ENCODE measurements around the gene PAX9.

DNA sequence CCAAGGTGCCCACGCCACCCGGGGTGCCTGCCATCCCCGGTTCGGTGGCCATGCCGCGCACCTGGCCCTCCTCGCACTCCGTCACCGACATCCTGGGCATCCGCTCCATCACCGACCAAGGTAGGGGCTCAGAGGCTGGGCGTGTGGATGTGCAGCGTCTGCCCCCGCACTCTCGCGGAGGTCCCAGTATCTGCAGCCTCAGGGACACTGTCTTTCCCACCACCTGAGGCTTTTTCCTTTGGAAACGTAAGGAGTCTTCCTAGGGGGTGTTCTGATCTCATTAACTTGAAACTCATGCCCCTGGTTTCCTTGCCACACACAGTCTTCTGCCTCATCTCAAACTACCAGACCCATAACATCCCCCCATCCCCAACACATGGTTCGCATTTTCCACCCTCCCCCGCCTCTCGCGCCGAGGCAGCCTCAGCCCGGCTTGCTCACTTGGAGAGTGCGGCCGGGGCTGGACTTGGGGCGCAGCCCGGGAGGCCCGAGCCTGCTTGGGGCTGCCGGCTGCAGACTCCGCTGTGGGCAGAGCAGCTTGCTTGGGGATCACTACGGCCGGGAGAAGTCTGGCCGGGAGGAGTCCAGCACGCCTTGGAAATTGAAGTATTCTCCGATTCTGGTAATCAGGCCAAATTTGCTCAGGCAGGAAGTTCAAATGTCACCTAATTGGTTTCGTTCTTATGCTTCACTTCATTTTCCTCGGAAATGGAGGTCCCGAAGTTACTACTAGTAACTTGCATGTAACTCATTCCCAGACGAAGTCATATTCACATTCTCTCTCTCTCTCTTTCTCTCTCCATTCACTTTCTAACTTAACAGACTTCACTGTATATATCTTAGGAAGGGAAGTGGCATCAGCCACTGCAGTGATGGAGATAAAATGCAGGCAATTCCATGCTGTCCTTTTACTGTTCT is 2.0 kb downstream of the PAX9 start:
- TF ChIP-seq, protein P1, sequence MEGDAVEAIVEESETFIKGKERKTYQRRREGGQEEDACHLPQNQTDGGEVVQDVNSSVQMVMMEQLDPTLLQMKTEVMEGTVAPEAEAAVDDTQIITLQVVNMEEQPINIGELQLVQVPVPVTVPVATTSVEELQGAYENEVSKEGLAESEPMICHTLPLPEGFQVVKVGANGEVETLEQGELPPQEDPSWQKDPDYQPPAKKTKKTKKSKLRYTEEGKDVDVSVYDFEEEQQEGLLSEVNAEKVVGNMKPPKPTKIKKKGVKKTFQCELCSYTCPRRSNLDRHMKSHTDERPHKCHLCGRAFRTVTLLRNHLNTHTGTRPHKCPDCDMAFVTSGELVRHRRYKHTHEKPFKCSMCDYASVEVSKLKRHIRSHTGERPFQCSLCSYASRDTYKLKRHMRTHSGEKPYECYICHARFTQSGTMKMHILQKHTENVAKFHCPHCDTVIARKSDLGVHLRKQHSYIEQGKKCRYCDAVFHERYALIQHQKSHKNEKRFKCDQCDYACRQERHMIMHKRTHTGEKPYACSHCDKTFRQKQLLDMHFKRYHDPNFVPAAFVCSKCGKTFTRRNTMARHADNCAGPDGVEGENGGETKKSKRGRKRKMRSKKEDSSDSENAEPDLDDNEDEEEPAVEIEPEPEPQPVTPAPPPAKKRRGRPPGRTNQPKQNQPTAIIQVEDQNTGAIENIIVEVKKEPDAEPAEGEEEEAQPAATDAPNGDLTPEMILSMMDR (IDR thresholded peaks at IDR 0.05; ENCODE audit: insufficient read depth, low read length, poor library complexity, severe bottlenecking): no peak
- no peak for TF ChIP-seq EZH2phosphoT487 (conservative IDR thresholded peaks at IDR 0.05; ENCODE audit: low read length)

All from SU-DHL-6 (cell line).